GM18861 (cell line): Measurements from ENCODE around the gene MDP1.
A peak's percentile ranks its signal among the peaks of the same experiment; 100 is the strongest.

Source experiments
- ATAC-seq: cut with Tn5 transposase; IDR thresholded peaks from one replicate; pipeline ENCODE4 v1.9.1; 2021; ENCODE audit not compliant: unreplicated experiment

The MDP1 gene

DNA sequence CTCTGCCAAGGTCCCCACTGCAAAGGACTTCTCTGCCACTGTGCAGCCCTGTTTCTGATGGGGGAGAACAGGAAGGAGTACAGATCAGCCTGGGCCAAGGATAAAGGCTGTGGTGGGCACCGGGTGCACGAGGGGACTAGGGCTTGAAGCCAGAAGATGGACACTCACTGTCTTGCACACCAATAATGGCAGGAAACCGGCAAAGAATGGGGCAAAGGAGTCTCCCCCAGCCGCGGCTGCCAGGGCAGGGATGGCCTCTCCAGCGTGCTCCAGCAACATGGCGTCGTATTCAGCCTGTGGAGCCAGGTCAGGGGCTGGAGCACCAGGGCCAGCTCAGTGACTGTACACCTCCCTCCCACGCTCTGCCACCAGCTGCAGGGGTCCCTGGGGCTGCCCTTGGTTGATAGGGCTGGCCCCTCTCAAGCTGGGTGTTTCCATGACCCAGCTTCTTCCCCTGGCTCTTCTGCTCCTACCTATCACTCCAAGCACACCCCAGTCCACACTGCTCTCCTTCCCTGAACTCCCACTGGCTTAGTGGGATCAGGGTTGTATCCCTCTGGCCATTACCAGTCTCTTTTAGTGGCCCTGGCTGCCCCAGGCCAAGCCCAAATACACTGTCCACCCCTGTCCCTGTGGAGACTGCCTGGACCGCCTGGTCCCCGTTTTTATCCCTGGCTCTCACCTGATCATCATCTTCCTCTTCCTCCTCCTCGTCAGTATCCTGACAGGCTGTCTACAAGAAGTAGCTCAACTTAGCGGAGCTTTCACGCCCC lies 33.6 kb downstream of the MDP1 start:
- ATAC-seq = no peak

DNA sequence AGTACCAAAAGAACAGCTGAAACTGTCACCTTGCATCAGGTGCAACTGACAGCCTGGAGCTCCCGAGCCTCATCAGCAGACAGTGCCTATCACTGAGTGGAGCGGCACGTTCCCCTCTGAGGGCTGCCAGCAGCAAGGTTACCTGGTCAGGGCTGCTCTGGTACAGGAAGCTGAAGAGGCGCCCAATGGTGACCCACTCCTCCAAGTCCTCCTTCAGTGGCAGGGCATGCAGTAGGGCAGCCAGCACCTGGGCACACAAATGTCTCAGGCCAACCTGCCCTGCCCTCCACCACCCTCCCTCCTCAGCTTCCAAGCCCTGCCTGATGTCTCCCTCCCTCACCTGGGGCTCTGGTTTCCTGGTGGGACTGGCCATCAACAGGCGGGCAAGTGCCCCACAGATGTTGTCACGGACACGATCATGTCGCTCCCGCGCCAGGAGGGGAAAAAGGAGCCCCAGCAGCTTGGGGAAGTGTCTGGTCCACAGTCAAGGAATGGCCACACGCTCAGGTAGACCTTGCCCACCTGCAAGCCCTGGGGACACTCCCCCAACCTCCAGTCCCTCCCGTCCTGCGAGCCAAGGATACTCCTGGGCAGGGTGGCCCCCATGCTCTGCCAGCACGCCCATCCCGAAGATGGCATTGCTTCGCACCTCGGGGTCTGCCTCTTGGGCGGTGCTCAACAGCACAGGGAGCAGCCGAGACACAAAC lies 34.3 kb downstream of the MDP1 start:
- ATAC-seq = no peak

DNA sequence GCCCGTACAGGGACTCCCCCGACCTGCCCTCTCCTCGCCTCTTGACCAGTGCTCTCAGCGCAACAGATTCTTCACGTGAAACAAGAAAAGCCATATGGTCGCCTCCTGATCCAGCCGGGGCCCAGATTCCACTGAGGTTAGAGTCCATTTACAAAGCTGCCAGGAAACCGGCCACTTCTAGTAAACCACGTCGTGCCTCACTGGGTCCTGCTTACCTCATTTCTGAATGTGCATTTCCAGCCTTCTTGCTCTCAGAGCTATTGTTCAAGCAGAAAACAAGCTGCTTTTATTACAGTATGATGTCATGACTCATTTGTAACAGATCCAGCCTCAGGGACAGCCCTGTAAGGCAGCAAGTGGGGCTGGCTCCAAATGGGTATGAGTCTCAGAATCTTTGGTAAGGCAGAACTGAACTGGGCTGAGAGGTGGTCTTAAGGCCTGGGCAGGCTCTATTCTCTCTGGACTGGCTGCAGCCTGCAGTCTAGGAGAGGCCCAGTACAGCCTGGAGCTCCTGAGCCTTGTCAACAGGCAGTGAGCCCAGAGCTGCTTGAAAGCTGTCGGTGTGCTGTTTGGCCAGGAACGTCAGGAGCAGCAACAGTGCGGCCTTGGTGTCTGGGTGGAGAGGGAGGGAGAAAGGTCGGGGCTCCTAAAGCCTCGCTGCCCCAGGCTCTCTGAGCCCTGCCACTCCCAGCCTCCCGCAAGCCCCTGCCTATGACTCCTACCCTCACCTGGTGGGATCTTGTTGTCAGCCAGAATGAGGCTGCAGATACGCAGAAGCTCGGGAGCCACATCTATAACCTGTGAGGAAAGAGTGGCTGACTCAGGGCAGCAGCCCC lies 35.7 kb downstream of the MDP1 start:
- ATAC-seq = no peak

- no peak for ATAC-seq
Measured at GRCh38 chr14:24179294-24179960, 36.4 kb downstream of the MDP1 start.

DNA sequence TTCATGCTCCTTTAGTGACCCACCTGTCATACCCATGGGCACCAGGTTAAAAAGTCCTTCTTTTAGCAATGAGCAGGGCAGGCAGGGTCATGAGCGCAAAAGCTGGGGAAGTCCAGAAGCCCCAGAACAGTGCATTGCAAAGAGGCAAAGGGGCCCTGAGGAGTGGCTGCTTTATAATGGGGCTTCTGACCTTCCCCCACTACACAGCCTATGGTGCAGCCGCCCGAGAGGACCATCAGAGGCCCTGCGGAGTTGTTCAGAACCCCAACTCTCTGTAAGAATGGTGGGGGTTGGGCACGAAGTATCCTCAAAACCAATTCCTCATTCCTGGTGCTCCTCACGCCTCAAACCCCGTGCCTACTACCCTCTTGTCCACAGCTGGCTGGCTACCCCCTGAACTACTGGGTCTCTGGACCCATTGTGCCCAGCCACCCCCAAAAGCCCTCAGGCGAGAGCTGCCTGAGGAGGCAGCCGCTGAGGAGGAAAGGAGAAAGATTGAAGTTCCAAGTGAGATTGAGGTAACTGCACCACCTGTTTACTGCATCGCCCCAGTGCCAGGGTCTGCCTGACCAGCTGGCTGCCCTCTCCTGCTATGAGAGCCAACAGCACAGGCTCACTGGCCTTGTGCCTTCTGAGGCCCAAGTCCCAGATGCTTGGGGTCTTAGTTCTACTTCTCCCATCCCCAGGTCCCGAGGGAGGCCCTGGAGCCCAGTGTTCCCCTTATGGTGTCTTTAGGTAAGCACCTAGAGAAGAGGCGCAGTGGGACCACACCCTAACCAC lies 37.3 kb downstream of the MDP1 start:
- no peak for ATAC-seq

GRCh38 chr14:24177891-24178290 lies 38.0 kb downstream of the MDP1 start:
- ATAC-seq = no peak

- no peak for ATAC-seq
Measured at GRCh38 chr14:24177041-24177825, 38.6 kb downstream of the MDP1 start.

GRCh38 chr14:24176599-24176998 lies 39.3 kb downstream of the MDP1 start:
- no peak for ATAC-seq

DNA sequence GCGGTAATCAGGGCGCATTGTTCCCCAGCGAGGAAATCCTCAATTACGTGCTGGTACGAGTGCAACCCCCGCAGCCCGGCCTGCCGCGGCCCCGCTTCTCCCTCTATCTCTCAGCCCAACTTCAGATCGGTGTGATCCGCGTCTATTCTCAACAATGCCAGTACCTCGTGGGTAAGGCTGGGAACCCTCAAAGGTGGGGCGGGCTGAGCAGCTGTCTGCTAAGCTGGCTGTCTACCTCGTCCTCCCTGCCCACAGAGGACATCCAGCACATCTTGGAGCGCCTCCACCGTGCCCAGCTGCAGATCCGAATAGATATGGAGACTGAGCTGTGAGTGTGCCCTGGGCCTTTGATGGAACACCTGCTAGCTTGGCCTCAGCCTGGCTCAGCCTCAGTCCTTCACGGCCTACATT lies 43.0 kb downstream of the MDP1 start:
- ATAC-seq = no peak

DNA sequence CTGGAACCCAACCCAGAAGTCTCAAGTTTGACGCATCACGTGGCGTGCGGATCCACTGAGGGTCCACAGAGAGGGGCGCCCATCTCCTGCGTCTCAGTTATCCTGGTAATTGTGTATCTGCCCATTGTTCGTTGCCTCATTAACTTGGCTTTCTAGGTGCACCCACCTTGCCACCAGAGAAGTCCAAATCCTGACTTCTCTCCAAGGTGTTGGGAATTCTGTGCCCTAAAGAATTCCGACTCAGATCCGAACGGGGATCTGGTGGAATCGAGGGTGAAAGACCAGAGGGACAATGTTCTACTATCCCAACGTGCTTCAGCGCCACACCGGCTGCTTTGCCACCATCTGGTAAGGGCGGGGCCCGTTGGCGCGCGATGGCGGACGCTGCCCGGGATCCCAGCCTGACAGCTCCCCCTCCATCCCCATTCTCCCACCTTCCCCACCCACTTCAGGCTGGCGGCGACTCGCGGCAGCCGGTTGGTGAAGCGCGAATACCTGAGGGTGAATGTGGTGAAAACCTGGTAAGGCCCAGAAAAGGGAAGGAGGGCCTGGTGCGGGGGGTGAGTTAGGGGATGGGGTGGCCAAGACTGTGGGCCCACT lies 43.5 kb downstream of the MDP1 start:
- no peak for ATAC-seq

DNA sequence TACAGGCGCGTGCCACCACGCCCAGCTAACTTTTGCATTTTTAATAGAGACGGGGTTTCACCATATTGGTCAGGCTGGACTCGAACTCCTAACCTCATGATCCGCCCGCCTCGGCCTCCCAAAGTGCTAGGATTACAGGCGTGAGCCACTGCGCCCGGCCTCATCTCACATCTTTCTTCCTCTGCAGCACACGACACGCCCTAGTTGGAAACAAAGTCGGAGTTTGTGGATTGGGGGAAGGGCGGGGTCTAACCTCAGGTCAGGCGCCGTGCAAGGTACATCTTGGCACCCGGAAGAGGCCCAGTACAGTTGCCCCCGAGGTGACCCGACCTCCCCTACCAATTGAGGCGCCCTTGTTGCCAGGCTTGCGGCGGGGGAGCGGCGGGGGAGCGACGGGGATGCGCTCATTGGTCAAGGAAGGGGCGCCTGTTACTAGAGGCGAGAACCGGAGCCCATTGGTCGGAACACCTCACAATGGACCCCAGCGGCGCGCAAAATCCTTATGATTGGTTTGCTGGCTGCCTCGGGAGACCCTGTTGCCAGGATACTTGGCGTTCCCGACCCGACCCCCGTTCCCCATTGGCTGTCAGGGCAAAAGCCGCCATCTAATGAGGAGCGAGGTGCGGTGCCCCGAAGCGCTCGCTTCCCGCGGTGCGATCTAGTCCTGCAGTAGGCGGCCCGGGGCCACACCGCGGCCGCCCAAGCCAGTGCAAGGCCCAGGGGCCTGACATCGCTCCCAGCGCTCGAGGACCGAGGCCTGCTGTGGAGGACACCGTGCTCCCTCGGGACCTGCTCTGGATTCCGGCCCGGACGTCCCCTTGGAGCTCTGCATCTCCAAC lies 44.2 kb downstream of the MDP1 start, which contains the start of gene REC8:
Gene REC8 (plus strand): TSS at position 659 of the 839 bp plus-strand sequence. CDS start 473 bp downstream, outside the sequence.
- ATAC-seq = peak; percentile 74

GRCh38 chr14:24167469-24168114 lies 48.3 kb downstream of the MDP1 start:
- ATAC-seq = no peak

- no peak for ATAC-seq
Measured at GRCh38 chr14:24165785-24166184, 50.1 kb downstream of the MDP1 start.

GRCh38 chr14:24164518-24164991 lies 51.3 kb downstream of the MDP1 start:
- no peak for ATAC-seq
